GM12878 (cell line): ENCODE data around the gene SORL1. TPM values are rescaled to one million over a fixed set of nuclear protein-coding genes. Genes with fewer than 3 reads are reported as not detected.

Source experiments
- ATAC-seq: fragments of 200-7000 bp; cut with Tn5 transposase; 3 replicates; pipeline ENCODE4 v1.9.1; 2020; ENCODE audit warnings: mild to moderate bottlenecking, moderate library complexity
- BruUV-seq: library from RNA; stranded (reverse); fragments of 400-500 nt; replicated peaks from 2 replicates; lab custom pipeline; 2021; lab: Mats Ljungman, UMichigan
- CTCF ChIA-PET: fragments of 300-600 bp; sonication (Branson Sonifier 250); formaldehyde crosslinking; extraction: SDS; loops from one replicate; lab custom pipeline; 2021; ENCODE audit warnings: inconsistent platforms; lab: Yijun Ruan, JAX
- POLR2A ChIA-PET: fragments of 350-600 bp; formaldehyde crosslinking; extraction: SDS; loops from one replicate; lab custom pipeline; 2021; ENCODE audit warnings: inconsistent platforms; lab: Charles Lee
- RAD21 ChIA-PET: fragments of 300-600 bp; sonication (Branson Sonifier 250); formaldehyde crosslinking; loops from one replicate; lab custom pipeline; 2023; ENCODE audit warnings: antibody characterized with exemption; ENCODE audit not compliant: unreplicated experiment; lab: Charles Lee
- SMC1A ChIA-PET: fragments of 300-600 bp; sonication (Branson Sonifier 250); formaldehyde crosslinking; loops from one replicate; lab custom pipeline; 2023; ENCODE audit not compliant: unreplicated experiment, uncharacterized antibody; lab: Charles Lee
- DNase-seq: peaks from one replicate; pipeline ENCODE4 v3.0.0-alpha.2; 2011; ENCODE audit warnings: low read depth, low spot score
- FAIRE-seq: peaks from 3 replicates; lab custom pipeline; 2011; peaks lifted over from hg19 to GRCh38; lab: Jason Lieb, UNC
- H2AFZ ChIP-seq: 2 replicates; pipeline ENCODE4 v1.6.0; 2011; ENCODE audit warnings: low read depth, low read length, control low read depth; ENCODE audit not compliant: control insufficient read depth
- H3K27ac ChIP-seq: 2 replicates; pipeline ENCODE4 v1.5.1; 2011; ENCODE audit warnings: control low read depth; ENCODE audit not compliant: control insufficient read depth, insufficient read depth
- H3K27me3 ChIP-seq, 2 experiments: replicated peaks in 1 of 2; 2 replicates each; pipeline versions ENCODE4 v1.6.0 to v1.6.1; 2011; ENCODE audit warnings: low read length in 1 of 2; ENCODE audit not compliant: control insufficient read depth in 2 of 2, insufficient read depth in 2 of 2
- H3K36me3 ChIP-seq, 2 experiments: 2 replicates each; pipeline ENCODE4 v1.5.1; 2011; ENCODE audit warnings: low read length in 1 of 2; ENCODE audit not compliant: control insufficient read depth in 2 of 2, insufficient read depth in 2 of 2
- H3K4me1 ChIP-seq: 2 replicates; pipeline ENCODE4 v1.6.1; 2011; ENCODE audit warnings: mild to moderate bottlenecking, low read length, moderate library complexity, mixed read lengths; ENCODE audit not compliant: control insufficient read depth, insufficient read depth
- H3K4me2 ChIP-seq: 2 replicates; pipeline ENCODE4 v1.6.0; 2011; ENCODE audit warnings: control low read depth; ENCODE audit not compliant: control insufficient read depth, insufficient read depth
- H3K4me3 ChIP-seq: fragments of 200-600 bp; sonication (generic); 2 replicates; pipeline ENCODE4 v1.5.1; 2016
- H3K79me2 ChIP-seq: 2 replicates; pipeline ENCODE4 v1.6.0; 2011; ENCODE audit warnings: low read length; ENCODE audit not compliant: control insufficient read depth, insufficient read depth
- H3K9ac ChIP-seq: 2 replicates; pipeline ENCODE4 v1.8.0; 2011; ENCODE audit warnings: low read length, control low read depth, mixed read lengths; ENCODE audit not compliant: control insufficient read depth, insufficient read depth
- H3K9me3 ChIP-seq: replicated peaks from 3 replicates; pipeline ENCODE4 v1.5.1; 2011; ENCODE audit warnings: mild to moderate bottlenecking, low read length; ENCODE audit not compliant: control insufficient read depth, insufficient read depth
- H4K20me1 ChIP-seq: 2 replicates; pipeline ENCODE4 v1.6.0; 2011; ENCODE audit not compliant: control insufficient read depth, insufficient read depth
- HDAC2 ChIP-seq: fragments of 200-600 bp; sonication (generic); IDR thresholded peaks from 2 replicates; pipeline ENCODE4 v1.6.1; 2017
- HDAC6 ChIP-seq: fragments of 200-600 bp; sonication (generic); IDR thresholded peaks from one replicate; pipeline ENCODE4 v1.8.0; 2017; ENCODE audit warnings: antibody characterized with exemption; ENCODE audit not compliant: unreplicated experiment
- MYC ChIP-seq: IDR thresholded peaks from 2 replicates; pipeline ENCODE4 v1.6.1; 2011; ENCODE audit warnings: mild to moderate bottlenecking, low read length, moderate library complexity, inconsistent platforms; ENCODE audit not compliant: insufficient read depth, insufficient replicate concordance, insufficient read length, severe bottlenecking
- NBN ChIP-seq: fragments of 450-650 bp; IDR thresholded peaks from 2 replicates; pipeline ENCODE4 v1.6.1; 2016
- NR2F1 ChIP-seq: fragments of 450-650 bp; conservative IDR thresholded peaks from 2 replicates; pipeline ENCODE4 v1.6.1; 2017; ENCODE audit warnings: mild to moderate bottlenecking
- NRF1 ChIP-seq: conservative IDR thresholded peaks from 2 replicates; pipeline ENCODE4 v1.6.1; 2011; ENCODE audit warnings: mild to moderate bottlenecking, low read depth, low read length, improper control_type of control experiment
- PKNOX1 ChIP-seq: fragments of 450-650 bp; IDR thresholded peaks from 2 replicates; pipeline ENCODE4 v1.6.1; 2016; ENCODE audit warnings: mild to moderate bottlenecking
- RELB ChIP-seq: fragments of 450-650 bp; IDR thresholded peaks from 2 replicates; pipeline ENCODE4 v1.6.1; 2017; ENCODE audit warnings: low read depth, mild to moderate bottlenecking, moderate library complexity
- RFX5 ChIP-seq: IDR thresholded peaks from 2 replicates; pipeline ENCODE4 v1.6.1; 2011; ENCODE audit warnings: low read depth, low read length, improper control_type of control experiment
- SRF ChIP-seq, 2 experiments: IDR thresholded peaks; 2 replicates each; pipeline ENCODE4 v1.6.1; 2011; ENCODE audit warnings: low read depth in 2 of 2, low read length in 2 of 2, mild to moderate bottlenecking in 1 of 2, moderate library complexity in 1 of 2
- TARDBP ChIP-seq: IDR thresholded peaks from 2 replicates; pipeline ENCODE4 v1.6.1; 2016; ENCODE audit warnings: borderline replicate concordance
- TCF12 ChIP-seq: IDR thresholded peaks from 2 replicates; pipeline ENCODE4 v1.6.1; 2011; ENCODE audit warnings: low read depth, mild to moderate bottlenecking, low read length
- ZZZ3 ChIP-seq: IDR thresholded peaks from 2 replicates; pipeline ENCODE4 v1.6.1; 2011; ENCODE audit warnings: low read depth; ENCODE audit not compliant: control insufficient read depth, insufficient read length
- WGBS: methylation state at CpG from one replicate; pipeline ENCODE4 v1.1.6; 2016; ENCODE audit warnings: low lambda C conversion rate; ENCODE audit not compliant: insufficient replicate concordance, insufficient coverage; ENCODE audit errors: missing lambda C conversion rate; 5-methylcytosine and 5-hydroxymethylcytosine counted together
- in situ Hi-C: fragments of 300-500 bp; cut with MboI; formaldehyde crosslinking; loops from 9 replicates; pipeline ENCODE4 v1.14.3; 2018; ENCODE audit warnings: mixed read lengths
- intact Hi-C: fragments of 100-400 bp; cut with micrococcal nuclease; formaldehyde crosslinking; loops from one replicate; pipeline ENCODE4 v1.14.2; 2022; ENCODE audit not compliant: unreplicated experiment
- polyA plus RNA-seq, 11 experiments: library from polyadenylated mRNA; depleted of rRNA in 4 of 11; unstranded in 6 of 11; stranded (reverse) in 5 of 11; fragments of >200 nt; fragmentation: Nextera tagmentation in 4 of 11; fragmentation: Illumina TruSeq in 1 of 11; extraction: Ambion mirVana in 4 of 11; extraction: Trizol in 1 of 11; gene quantifications; 1 replicate in 1 of 11; 2 replicates in 10 of 11; pipeline versions ENCODE4 v1.2.1 to v1.2.3, GENCODE V29; 2011 to 2016; ENCODE audit warnings: inconsistent platforms in 2 of 11, missing spikeins in 2 of 11, low read depth in 1 of 11
- total RNA-seq, 4 experiments: library from RNA; depleted of rRNA in 3 of 4; stranded (reverse); fragments of >200 nt in 3 of 4; fragmentation: Illumina TruSeq in 1 of 4; extraction: Trizol in 1 of 4; gene quantifications; 2 replicates each; pipeline versions ENCODE4 v1.2.1 to v1.2.3, GENCODE V29; 2013 to 2021

Gene SORL1
- total and polyA plus RNA-seq, 10 of the 15 experiments (the other 5 are each of a cell fraction or from before 2014, with no cell fraction given): 20.2 to 107 (median 59.9) TPM

- TF ChIP-seq TCF12: no peak
- in situ Hi-C loops (no loop called here), intact Hi-C loops (loop anchor here (1.0 kb wide), 2 partner anchors 16 to 18 kb away; no protein-coding TSS in a partner anchor)
- no peak overlapping the region for H2AFZ ChIP-seq
- SMC1A ChIA-PET: interaction anchor here (0.9 to 3.8 kb wide), 18 partner anchors 8 to 263 kb away, joined by 3 to 29 read pairs (median 5); no protein-coding TSS in a partner anchor
- peaks cover 29 to 52% of the 10 kb centered on the region in 2 experiments for H3K36me3 ChIP-seq
- peaks cover 4% of the 10 kb centered on the region for H3K9me3 ChIP-seq
- H3K4me3 ChIP-seq: no peak overlapping the region
- peak overlapping the region; percentile 75 for H3K27ac ChIP-seq
- no peaks in the 10 kb centered on the region for H4K20me1 ChIP-seq
- H3K4me2 ChIP-seq: peak overlapping the region; percentile 32; the same call in 1 of the 2 replicates
- RAD21 ChIA-PET: interaction anchor here (1.2 to 2.9 kb wide), 7 partner anchors 14 to 207 kb away, joined by 3 to 26 read pairs (median 6); no protein-coding TSS in a partner anchor
- no peak for ATAC-seq
- POLR2A ChIA-PET: interaction anchor here (0.6 to 1.3 kb wide), 3 partner anchors 8 to 142 kb away, joined by 3 to 8 read pairs (median 4); no protein-coding TSS in a partner anchor
- H3K27me3 ChIP-seq: no peaks in the 10 kb centered on the region
- CTCF ChIA-PET: interaction anchor here (0.8 to 1.8 kb wide), 6 partner anchors 8 to 140 kb away, joined by 3 to 4 read pairs (median 3); partner anchors contain the start of gene SORL1
- no peak for DNase-seq
- H3K79me2 ChIP-seq: peaks cover 5% of the 10 kb centered on the region; the same call in 1 of the 2 replicates
- H3K9ac ChIP-seq: no peak overlapping the region
- peaks cover 60% of the 10 kb centered on the region for H3K4me1 ChIP-seq
- no TSS peak for BruUV-seq
- no peak for FAIRE-seq
Measured at GRCh38 chr11:121574801-121575200, 122.7 kb downstream of the SORL1 start.

- CTCF ChIA-PET: interaction anchor here (0.6 to 2.9 kb wide), 15 partner anchors 9 to 254 kb away, joined by 3 to 25 read pairs (median 3); partner anchors contain the start of gene SORL1
- Histone ChIP-seq H2AFZ (no peak overlapping the region), H3K9ac (peak overlapping the region; percentile 31), H3K27me3 (no peaks in the 10 kb centered on the region), H3K9me3 (peaks cover 8% of the 10 kb centered on the region), H4K20me1 (no peaks in the 10 kb centered on the region), H3K4me3 (no peak overlapping the region), H3K36me3 (peaks cover 29 to 57% of the 10 kb centered on the region in 2 experiments), H3K4me2 (peak overlapping the region; percentile 32), H3K27ac (peak overlapping the region; percentile 75), H3K79me2 (peaks cover 4% of the 10 kb centered on the region; the same call in 1 of the 2 replicates), H3K4me1 (peaks cover 56% of the 10 kb centered on the region)
- RAD21 ChIA-PET: interaction anchor here (0.7 to 3.3 kb wide), 19 partner anchors 12 to 338 kb away, joined by 3 to 27 read pairs (median 4); no protein-coding TSS in a partner anchor
- SMC1A ChIA-PET: interaction anchor here (0.8 to 3.8 kb wide), 25 partner anchors 9 to 325 kb away, joined by 3 to 29 read pairs (median 5); no protein-coding TSS in a partner anchor
- POLR2A ChIA-PET: interaction anchor here (0.6 to 2.9 kb wide), 7 partner anchors 9 to 143 kb away, joined by 3 to 13 read pairs (median 4); no protein-coding TSS in a partner anchor
- FAIRE-seq: peak; percentile 80
- under 1% methylated on average over 10 of the region's 10 CpGs for WGBS
- BruUV-seq: no TSS peak
- in situ Hi-C loops (no loop called here), intact Hi-C loops (loop anchor here (1.0 kb wide), 2 partner anchors 15 to 18 kb away; no protein-coding TSS in a partner anchor)
- DNase-seq: peak; percentile 74
- peak; percentile 93 for ATAC-seq
- TF ChIP-seq TARDBP (no peak), RELB (peak; percentile 72), SRF (IDR thresholded peaks at IDR 0.05; ENCODE audit: low read depth in 2 of 2, low read length in 2 of 2) (no peak), HDAC2 (no peak), NR2F1 (peak; percentile 99), NRF1 (no peak), RFX5 (no peak), NBN (no peak; the same call in 1 of the 2 replicates), ZZZ3 (no peak), HDAC6 (no peak), MYC (no peak), PKNOX1 (no peak)
Measured at GRCh38 chr11:121575250-121575962, 123.3 kb downstream of the SORL1 start.
